ENCODE measurements around the gene SSPN.

SSPN gene

DNA sequence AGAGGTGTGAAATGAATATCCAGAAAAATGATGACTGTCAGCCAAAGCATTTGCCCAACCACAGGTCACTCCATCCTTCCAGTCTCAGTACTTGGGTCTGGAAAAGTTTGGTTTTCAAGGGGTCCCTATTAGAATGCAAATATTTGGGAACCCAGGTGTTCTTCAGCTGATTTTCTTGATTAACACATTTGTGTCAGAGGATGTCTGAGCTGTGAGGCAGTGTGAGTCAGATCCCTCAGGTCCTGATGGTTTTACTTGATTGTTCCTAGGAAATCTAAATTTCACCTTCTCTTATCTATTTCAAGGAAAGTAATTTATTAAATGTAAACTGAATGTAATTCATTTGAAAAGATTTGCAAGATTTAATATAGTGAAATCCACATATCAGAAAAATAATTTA, 71.5 kb downstream of the SSPN start:
- no peak for DNase-seq (ENCODE audit: low read depth)

DNA sequence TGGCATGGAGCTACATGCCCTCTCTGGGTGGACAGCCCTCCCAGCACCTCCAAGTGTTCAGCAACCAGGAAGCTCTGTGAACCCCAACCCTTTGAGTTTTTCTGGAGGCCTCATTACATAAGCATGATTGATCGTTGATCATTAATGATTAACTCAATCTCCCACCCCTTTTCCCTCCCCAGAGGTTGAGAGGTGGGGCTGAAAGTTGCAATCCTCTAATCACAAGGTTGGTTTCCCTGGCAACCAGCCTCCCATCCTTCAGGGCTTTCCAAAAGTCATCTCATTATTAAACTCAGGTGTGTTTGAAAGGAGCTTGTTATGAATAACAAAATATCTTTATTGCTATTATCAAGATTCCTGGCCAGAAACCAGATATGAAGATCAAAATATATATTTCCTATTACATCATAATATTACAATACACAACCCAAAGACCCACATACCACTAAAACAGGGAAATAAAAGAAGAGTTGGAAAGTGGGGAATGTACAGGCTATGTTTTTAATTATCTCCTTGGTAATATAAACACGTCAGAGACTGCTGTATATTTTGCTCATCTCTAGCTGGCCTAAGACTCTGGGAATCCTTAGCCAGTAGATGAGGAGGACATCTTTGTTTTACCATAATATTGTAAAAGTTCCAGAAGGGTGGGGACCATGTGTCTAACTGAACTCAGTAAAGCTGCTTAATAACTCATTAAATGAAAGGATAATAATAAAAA, 73.6 kb downstream of the SSPN start:
- DNase-seq (ENCODE audit: low read depth) = no peak

DNA sequence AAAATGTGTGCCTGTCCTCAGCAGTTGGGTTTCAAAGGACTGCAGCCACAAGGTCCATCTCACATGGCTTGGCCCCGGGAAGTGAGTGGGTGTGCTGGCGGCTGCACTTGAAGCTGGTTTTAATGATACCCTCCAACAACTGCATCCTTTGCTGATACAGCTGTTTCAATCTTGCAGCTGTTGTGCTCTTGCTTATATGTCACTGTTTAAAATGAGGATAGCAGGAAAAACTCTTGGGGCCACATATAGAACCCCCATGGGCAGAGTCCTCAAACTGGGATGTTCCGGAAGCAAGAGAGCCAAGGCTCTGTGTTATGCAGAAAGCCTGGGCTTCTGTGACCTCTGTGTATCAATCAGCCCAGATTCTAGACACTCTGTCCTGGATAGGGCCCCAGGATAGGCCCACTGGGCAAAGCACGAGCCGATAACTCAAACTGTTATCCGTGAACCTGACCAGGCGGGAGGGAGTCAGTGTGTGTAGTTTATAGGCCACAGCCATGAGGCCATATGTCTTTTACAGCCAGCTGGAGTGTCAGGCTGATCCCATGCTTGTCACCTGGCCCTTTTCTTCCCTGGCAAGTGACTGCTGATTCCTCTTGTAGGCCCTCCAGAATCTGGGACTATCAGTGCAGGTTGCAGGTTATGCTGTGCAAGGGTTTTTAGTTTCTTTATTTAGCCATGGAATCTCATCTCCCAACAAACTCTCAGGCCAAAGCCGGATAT, 74.3 kb downstream of the SSPN start:
- no peak for DNase-seq (ENCODE audit: low read depth)

DNA sequence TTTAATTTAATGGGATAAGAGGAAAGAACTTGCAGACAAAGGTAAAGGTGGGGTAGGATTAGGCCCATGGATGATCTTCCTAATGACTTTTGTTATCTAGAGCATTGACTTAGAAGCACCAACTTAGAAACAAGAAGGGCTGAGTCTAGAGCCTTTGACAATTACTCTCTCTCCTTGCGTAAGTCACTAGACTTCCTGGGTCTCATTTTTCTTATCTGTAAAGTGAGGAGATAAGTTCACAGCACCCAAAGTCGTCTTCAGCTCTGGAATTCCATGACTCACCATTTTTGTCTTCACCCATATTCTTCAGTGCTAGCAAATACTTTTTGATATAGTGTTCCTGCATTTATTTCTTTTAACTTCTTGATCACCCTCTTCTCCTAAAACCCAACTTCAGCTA, 75.7 kb downstream of the SSPN start:
- DNase-seq (ENCODE audit: low read depth) = no peak

DNA sequence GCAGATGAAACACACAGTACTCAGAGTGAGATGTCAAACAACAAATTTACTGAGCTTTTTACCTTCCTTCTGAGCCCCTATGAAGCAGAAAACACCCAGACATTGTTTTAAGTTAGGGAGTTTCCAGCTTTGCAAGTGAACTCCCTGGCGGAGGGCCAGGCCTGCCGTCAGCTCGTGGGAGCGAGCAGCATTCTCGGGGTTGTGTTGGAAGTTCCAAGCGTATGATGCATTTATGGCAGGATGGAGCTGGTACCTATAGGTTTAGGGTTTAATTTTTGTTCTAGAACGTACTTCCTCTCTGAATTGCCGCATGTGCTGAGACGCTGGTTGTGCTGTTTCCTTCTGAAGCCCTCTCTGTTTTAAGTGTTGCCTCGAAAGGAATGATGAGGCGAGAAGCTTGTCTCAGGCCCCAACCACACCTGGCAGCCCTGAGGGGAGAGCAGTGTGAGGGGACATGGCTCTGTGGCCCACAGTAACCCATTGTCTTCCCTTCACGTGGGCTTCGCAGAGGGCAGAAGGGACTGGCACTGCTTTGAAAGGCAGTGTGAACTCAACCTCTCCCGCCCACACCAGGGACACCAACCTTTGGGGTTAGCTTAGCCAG, 76.6 kb downstream of the SSPN start:
- DNase-seq (ENCODE audit: low read depth) = no peak

DNA sequence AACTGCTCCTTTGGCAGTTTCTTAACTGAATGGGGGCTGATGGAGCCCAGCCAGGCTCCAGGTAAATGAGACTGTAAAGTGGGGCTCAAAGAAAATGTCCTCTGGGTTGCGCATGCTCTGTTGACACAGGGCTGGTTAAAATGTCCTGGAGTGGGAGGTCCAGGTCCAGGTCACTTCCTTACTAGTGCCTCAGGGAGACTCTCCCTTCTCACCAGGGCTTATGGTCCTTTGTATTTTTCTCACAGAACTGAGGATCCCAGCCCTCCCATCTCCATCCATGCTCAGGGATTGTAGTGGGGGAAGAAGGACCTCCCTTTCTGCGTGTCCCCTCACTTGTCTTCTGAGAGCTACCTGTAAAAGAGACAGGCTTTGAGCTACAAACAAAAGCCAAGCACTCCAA, 77.5 kb downstream of the SSPN start:
- DNase-seq (ENCODE audit: low read depth) = no peak

DNA sequence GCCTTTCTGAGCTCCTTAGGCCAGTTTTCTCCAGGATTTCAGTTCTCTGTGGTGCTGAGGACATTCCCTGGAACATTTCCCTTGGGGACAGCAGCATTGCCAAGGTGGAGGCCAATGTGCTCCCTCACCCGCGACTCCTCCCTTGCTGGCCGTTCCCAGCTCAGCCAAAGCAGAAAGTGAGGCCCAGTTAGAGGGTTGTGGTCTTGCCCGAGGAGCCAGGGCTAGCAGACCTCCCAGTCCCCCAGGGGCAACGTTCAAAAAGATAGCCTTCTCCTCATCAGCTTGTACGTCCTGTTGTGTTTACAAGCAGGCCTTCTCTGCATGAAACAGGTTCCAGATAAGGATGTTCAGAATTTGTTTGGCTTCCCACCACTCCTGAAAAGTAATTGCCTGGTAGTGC, 78.4 kb downstream of the SSPN start:
- no peak for DNase-seq (ENCODE audit: low read depth)

DNA sequence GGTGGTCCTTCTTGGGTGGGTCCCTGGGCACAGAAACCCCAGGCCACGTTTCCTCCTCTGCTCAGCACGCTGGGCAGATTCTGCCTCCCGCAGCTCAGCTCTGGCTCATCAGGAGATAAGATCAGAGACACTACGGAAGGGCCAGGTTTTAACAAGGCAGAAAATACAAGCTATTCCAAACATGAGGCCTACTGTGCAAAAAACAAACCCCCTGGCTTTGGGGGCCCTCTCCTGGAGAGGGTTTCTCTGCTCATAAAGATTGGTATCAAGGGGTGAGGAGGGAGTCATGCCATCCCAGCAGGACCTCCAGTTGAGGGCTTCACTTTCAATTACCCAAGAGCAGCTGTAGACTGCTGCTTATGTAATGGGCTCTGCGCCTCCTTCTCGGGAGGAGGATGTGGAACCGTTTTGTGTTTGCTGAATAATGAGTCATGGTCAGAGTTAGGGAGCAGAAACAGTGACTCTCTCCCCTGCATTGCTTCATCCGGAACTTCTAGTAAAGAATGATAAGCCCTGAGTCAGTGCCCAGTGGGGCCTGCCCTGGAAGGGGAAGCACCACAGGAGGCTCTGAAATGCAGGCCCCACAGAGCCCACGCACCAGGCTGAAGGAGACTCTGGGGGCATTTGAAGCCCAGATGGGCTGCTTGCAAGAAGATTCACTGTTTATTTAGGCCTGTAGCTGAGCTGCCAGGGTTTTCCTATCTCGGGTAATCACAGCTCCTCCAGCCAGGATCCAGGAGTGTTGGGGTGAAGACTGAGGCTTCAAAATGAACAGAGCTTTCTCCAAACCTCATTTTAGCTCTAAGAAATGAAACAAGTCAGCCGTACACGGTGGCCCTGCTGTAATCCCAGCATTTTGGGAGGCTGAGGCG, 79.3 kb downstream of the SSPN start:
- DNase-seq (ENCODE audit: low read depth) = peak; percentile 97

DNA sequence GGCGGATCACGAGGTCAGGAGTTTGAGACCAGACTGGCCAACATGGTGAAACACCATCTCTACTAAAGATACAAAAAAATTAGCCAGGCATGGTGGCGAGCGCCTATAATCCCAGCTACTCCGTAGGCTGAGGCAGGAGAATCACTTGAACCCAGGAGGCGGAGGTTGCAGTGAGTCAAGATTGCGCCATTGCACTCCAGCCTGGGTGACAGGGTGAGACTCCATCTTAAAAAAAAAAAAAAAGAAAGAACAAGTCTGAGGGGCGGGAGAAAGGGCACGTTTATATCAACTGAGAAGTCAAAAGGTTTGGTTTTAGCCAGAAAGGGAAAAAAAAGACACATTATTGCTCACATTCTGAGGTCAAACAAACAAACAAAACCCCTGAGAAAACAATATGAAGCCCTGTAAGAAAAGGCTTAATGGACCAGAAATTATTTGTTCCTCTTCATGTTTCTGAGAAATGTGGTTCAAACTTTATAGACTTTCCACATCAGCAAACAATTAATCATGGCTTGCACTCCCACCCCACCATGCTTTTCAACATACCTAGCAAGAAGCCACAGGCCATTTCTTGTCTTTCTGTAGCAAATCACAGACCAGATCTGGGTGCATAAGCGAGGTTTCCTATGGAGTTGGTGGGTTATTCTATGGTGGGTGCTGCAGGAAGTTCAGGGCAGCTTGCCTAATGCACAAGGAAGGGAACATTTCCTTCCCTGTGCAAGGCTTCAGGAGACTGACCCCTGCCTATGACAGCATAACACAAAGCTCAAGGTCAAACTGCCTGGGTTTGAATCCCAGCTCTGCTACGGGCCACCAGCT, 80.1 kb downstream of the SSPN start:
- DNase-seq (ENCODE audit: low read depth) = no peak

DNA sequence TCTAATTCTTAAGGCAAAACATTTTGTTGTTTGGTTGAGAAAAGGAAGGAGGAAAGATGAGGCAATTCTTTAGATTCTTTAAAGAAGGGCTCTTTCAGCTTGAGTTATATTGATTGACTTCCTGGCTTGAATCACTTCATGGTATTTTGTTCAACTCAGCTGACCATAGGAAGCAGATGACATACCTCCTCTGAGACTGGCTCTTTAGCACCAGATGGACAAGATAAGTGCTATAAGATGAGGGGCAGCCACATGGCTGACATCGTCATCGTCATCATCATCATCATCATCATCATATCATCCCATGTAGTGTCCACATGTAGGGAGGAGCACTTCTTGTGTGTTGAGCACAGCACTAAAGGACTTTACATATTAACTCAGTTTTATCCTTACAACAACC, 81.3 kb downstream of the SSPN start:
- no peak for DNase-seq (ENCODE audit: low read depth)

DNA sequence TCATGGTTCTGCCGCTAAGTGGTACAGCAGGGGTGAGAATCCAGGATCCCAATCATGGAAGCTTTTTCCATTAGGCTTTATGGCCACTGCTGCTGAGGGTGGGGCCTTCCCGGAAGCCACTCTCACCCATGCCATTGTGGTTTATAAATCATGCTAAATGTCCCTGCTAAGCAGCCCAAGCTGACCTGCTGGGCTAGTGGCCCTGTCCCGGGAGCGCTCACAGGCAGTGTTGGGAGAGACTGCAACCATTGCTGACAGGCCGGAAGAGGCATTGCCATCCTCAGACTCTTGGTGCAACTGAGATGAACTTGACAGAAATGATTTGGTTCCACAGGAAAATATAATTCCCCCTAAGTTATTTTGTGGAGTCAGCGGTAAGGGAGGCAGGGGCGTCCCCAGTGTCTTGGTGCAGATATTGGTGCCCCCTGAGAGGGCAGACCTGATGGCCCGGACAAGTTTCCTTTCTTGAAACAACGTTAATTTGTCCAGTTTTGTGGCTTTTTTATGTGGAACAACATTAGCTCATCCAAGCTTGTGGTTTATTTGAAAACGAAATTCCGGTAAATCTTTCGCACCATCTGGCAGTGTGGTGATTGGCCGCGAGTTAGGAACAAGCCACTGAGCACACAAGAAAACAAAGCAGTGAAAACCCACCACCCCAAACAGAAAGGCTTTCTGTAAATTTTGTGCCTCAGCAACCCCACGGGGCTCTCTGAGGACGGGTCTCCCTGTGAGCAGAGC, 82.3 kb downstream of the SSPN start:
- no peak for DNase-seq (ENCODE audit: low read depth)

DNA sequence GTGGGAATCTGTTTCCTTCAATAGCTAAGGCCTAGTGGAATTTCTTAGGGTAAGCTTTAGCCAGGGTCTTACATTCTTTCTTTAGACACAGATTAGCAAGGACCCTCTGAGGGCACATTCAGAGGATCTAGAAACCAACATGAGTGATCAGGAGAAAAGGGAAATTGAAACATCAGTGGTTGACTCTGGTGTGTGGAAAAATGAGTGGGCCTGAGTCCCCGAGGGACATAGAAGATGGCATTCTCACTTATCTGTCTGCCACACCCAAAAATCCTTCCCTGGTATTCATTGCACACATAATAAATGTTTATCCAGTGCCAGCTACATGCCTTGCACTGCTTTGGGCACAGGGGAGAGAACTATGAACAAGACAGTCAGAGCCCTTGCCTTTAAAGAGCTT, 82.9 kb downstream of the SSPN start:
- no peak for DNase-seq (ENCODE audit: low read depth)

DNA sequence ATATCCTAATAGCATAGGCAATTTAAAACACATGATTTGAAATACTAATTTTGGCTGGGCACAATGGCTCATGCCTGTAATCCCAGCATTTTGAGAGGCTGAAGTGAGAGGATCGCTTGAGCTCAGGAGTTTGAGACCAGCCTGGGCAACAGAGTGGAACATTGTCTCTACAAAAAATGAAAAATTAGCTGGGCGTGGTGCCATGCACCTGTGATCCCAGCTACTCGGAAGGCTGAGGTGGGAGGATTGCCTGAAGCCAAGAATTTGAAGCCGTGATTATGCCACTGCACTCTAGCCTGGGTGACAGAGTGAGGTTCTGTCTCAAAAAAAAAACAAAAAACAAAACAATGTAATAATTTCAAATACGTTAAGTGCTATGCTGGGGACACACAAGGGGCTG, 83.3 kb downstream of the SSPN start:
- DNase-seq (ENCODE audit: low read depth) = no peak

DNA sequence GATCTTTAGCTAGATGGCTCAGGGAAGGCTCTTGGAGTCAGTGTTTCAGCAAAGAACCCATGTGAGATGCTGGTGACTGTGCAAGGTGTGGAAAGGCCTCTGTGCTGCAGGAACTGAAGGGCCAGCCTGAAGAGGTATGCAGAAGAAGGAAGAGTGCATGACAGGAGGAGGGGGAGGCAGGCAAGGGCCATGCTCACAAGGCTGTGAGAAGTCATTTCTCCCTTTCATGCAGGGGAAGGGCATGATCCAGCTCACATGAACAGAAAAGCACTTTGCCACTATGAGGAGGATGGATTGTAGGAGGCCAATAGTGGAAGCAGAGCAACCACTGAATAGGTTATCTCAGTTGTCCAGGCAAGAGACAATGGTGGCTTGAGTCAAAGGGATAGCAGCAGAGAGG, 83.7 kb downstream of the SSPN start:
- DNase-seq (ENCODE audit: low read depth) = no peak

DNA sequence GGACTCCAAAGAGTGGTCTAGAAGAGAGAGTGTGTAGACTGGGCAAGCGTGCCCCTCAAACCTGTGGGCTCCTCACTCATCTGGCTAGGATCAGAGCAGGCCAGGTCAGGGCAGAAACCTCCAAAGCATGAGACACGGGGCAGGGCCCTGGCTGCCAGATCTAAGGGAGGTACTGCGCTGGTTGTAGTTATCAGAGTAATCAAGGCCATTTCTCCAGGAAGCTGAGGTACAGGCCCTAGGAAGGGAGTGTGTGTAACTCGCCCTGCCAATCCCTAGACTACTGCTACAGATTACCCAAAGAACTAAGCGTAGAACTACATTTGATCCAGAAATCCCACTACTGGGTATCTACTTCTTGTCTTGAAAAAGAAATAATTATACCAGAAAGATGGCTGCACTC, 84.5 kb downstream of the SSPN start:
- DNase-seq (ENCODE audit: low read depth) = no peak

DNA sequence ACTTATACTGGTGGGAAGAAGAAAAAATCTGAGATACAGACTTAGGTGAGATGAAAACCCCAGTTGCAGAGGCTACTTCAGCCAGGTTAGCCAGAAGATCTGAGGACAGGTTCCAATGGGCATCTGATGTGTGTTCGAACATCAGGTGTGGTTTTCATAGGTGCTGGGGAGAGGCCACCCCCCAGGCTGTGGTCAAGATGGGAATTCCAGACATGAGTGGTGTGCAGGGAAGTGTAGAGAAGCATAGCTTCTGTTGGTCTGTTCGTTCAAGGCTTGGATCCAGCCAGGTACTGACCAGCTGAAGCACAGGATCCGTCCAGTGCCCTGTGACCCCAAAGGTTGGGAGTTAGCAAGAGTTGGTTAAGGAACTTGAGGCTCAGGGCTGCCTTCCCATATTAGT, 85.5 kb downstream of the SSPN start:
- no peak for DNase-seq (ENCODE audit: low read depth)

DNA sequence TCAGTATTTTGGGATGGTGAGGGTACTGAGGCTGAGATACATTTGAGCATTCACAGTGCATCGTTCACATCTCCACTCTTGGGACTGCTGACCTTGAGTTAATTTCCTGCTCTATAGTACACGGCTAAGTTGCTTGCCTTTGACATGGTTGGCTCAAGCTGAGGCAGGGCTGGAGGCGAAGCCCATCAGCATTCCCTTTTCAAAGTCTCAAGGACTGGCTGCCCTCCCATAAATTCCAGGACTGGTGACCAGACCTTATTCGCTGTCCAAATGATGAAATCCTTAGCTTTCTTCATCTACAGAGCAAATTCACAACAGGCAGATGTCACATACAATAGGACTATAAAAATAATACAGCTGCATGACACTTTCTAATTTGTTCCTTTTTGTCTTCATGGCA, 85.9 kb downstream of the SSPN start:
- no peak for DNase-seq (ENCODE audit: low read depth)

DNA sequence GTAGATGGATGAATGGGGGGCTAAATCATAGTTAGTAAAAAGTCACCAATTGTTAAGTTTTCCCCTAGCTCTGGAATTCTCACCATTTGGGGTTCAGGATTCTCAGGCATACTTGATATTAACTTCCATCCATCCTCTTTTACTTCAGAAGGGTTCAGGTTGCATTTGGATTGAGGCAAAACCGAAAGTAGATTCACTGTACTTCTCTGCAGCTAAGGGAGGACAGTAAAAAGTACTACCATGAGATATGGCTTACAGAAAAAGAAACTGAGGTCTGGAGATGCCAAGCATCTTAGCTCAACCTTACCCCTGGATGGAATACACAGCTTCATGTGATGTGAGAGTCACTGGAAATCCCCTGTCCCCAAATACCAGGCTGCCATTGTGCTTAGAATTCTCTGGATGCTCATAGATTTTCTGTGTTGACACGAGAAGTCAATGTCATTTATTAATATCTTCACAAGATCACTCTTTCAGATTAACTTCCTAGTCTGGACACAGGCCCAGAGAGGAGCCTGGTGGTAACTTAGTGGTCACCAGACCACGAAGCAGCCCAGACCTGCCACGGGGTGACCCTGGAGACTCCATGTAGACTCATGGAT, 87.1 kb downstream of the SSPN start:
- DNase-seq (ENCODE audit: low read depth) = no peak

DNA sequence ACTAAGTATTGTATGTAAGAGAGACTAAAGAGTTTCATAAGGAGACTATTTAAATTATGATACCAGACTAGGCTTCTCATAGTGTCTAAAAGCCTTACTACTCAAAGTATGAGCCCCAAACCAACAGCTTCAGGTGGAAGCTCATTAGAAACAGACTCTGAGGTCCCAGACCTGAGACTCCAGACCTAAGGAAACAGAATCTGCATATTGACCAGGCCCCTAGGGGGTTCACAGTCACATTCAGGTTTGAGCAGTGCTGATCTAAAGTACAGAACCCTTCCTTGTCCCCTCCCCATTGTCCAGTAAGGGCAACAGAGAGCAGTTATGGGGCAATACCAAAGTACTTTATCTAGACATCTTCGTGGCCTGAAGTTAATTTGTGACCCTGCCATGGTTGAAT, 87.7 kb downstream of the SSPN start:
- DNase-seq (ENCODE audit: low read depth) = no peak

DNA sequence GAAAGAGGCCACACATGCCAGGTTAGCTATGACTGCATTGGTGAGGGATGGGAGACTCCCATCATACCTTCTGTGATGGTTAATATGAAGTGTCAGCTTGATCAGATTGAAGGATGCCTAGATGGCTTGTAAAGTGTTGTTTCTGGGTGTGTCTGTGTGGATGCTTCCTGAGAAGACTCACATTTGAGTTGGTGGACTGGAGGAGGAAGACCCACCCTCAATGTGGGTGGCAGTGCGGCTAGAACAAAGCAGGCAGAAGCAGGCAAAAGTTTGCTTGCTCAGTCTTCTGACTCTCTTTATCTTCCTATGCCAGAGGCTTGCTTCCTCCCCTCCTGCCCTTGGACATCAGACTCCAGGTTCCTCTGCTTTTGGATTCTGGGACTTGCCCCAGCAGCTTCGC, 88.2 kb downstream of the SSPN start:
- DNase-seq (ENCODE audit: low read depth) = no peak

DNA sequence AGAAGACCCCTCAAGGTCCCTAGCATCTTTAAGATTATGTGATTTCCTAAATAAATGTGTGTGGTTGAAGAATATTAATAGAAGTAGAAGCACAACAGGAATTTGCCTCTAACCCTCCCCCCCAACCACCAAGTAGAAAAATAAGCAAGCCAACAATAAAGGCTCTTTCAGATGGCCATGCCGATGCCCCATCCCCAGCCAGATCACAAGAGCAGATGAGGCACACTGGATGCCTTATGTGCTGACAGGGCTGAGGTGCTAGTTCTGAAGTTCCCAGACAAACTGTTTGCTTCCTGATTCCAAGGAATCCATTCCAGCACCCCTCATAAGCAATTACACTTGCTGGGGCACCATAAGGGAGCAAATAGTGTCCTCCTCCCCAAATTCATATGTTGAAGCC, 90.0 kb downstream of the SSPN start:
- DNase-seq (ENCODE audit: low read depth) = no peak
